HepG2 (cell line): Measurements from ENCODE around the gene C5AR1. TPM values are rescaled to one million over a fixed set of nuclear protein-coding genes. Genes with fewer than 3 reads are reported as not detected.
A peak's percentile ranks its signal among the peaks of the same experiment; 100 is the strongest.
"Not testable (repeated sequence)": the region's sequence is repeated elsewhere in the genome, so short reads cannot be mapped to it uniquely, and the experiment has no call there.

Experiments used
- ATAC-seq: fragments of 200-7000 bp; cut with Tn5 transposase; 3 replicates; pipeline ENCODE4 v1.9.1; 2020; ENCODE audit warnings: mild to moderate bottlenecking, moderate library complexity
- BruUV-seq: library from RNA; stranded (reverse); fragments of 400-500 nt; replicated peaks from 2 replicates; lab custom pipeline; 2021; lab: Mats Ljungman, UMichigan
- CTCF ChIA-PET: fragments of 300-600 bp; formaldehyde crosslinking; extraction: SDS; loops from one replicate; lab custom pipeline; 2021; ENCODE audit warnings: low total read pairs, inconsistent platforms, low intra/inter-chr PET ratio; lab: Yijun Ruan, JAX
- POLR2A ChIA-PET: fragments of 350-600 bp; sonication (Branson Sonifier 250); formaldehyde crosslinking; loops from one replicate; lab custom pipeline; 2020; ENCODE audit warnings: antibody characterized with exemption, inconsistent platforms; lab: Yijun Ruan, JAX
- DNase-seq: peaks from one replicate; pipeline ENCODE4 v3.0.0-alpha.2; 2015; ENCODE audit warnings: low spot score
- FAIRE-seq: peaks from 3 replicates; lab custom pipeline; 2011; peaks lifted over from hg19 to GRCh38; lab: Jason Lieb, UNC
- H2AFZ ChIP-seq: one replicate; pipeline ENCODE4 v1.6.1; 2011; ENCODE audit warnings: low read length, inconsistent platforms
- H3K27ac ChIP-seq: fragments of 300-600 bp; 3 replicates; pipeline ENCODE4 v1.8.0; 2011; ENCODE audit warnings: mixed run types, mild to moderate bottlenecking, mixed read lengths, low read length, inconsistent platforms; ENCODE audit not compliant: insufficient read depth; ENCODE audit errors: extremely low read length
- H3K27me3 ChIP-seq, 2 experiments: fragments of 200-600 bp in 1 of 2; 2 replicates in 1 of 2; 3 replicates in 1 of 2; pipeline versions ENCODE4 v1.6.0 to v1.8.0; 2011; ENCODE audit warnings: low read length in 2 of 2, mild to moderate bottlenecking in 2 of 2, moderate library complexity in 2 of 2, inconsistent platforms in 1 of 2; ENCODE audit not compliant: insufficient read depth in 2 of 2, control insufficient read depth in 1 of 2
- H3K36me3 ChIP-seq, 2 experiments: fragments of 200-600 bp in 1 of 2; replicated peaks in 1 of 2; 2 replicates in 1 of 2; 3 replicates in 1 of 2; pipeline versions ENCODE4 v1.5.1 to v1.8.0; 2011; ENCODE audit warnings: low read length in 2 of 2, inconsistent platforms in 1 of 2; ENCODE audit not compliant: insufficient read depth in 2 of 2, control insufficient read depth in 1 of 2
- H3K4me1 ChIP-seq: 2 replicates; pipeline ENCODE4 v1.5.1; 2012; ENCODE audit warnings: low read length, inconsistent platforms; ENCODE audit not compliant: insufficient read depth
- H3K4me2 ChIP-seq: 2 replicates; pipeline ENCODE4 v1.6.0; 2011; ENCODE audit warnings: low read depth, low read length, inconsistent platforms
- H3K4me3 ChIP-seq, 3 experiments: fragments of 200-600 bp in 1 of 3; sonication (generic), shearing (Covaris generic) in 1 of 3; replicated peaks in 1 of 3; 2 replicates each; pipeline ENCODE4 v1.5.1; 2011 to 2016; ENCODE audit warnings: low read length in 3 of 3, inconsistent platforms in 2 of 3, low read depth in 2 of 3, mild to moderate bottlenecking in 2 of 3, control low read depth in 1 of 3, mixed read lengths in 1 of 3; ENCODE audit not compliant: insufficient read depth in 1 of 3
- H3K79me2 ChIP-seq: one replicate; pipeline ENCODE4 v1.6.1; 2011; ENCODE audit warnings: low read length, inconsistent platforms; ENCODE audit not compliant: insufficient read depth
- H3K9ac ChIP-seq: 2 replicates; pipeline ENCODE4 v1.6.0; 2011; ENCODE audit warnings: mild to moderate bottlenecking, low read depth, low read length, inconsistent platforms; ENCODE audit not compliant: insufficient read depth
- H3K9me3 ChIP-seq: 2 replicates; pipeline ENCODE4 v1.5.1; 2012; ENCODE audit warnings: mild to moderate bottlenecking, low read length
- H4K20me1 ChIP-seq: 2 replicates; pipeline ENCODE4 v1.6.0; 2011; ENCODE audit warnings: inconsistent platforms, mild to moderate bottlenecking, low read length, moderate library complexity; ENCODE audit not compliant: insufficient read depth
- ADNP ChIP-seq: sonication (generic); formaldehyde crosslinking; IDR thresholded peaks from 2 replicates; pipeline ENCODE4 v1.4.0; 2020; ENCODE audit warnings: missing genetic modification reagents
- CTCF ChIP-seq: sonication (generic); formaldehyde crosslinking; IDR thresholded peaks from 2 replicates; pipeline ENCODE4 v1.5.0; 2020; ENCODE audit warnings: mild to moderate bottlenecking, missing genetic modification reagents, moderate library complexity
- MED8 ChIP-seq: sonication (generic); formaldehyde crosslinking; IDR thresholded peaks from 2 replicates; pipeline ENCODE4 v1.8.1; 2023; ENCODE audit warnings: mild to moderate bottlenecking, missing genetic modification reagents; ENCODE audit not compliant: insufficient replicate concordance
- STAG1 ChIP-seq: sonication (generic); formaldehyde crosslinking; IDR thresholded peaks from 2 replicates; pipeline ENCODE4 v1.4.0; 2020; ENCODE audit warnings: missing genetic modification reagents
- ZBTB33 ChIP-seq: sonication (generic); formaldehyde crosslinking; IDR thresholded peaks from 2 replicates; pipeline ENCODE4 v1.4.0; 2020; ENCODE audit warnings: missing genetic modification reagents
- ZMYM3 ChIP-seq: sonication (generic); formaldehyde crosslinking; IDR thresholded peaks from 2 replicates; pipeline ENCODE4 v1.5.1; 2020; ENCODE audit warnings: mild to moderate bottlenecking, missing genetic modification reagents
- ZNF121 ChIP-seq: sonication (generic); formaldehyde crosslinking; IDR thresholded peaks from 2 replicates; pipeline ENCODE4 v1.5.0; 2020; ENCODE audit warnings: mild to moderate bottlenecking, missing genetic modification reagents
- ZNF362 ChIP-seq: sonication (generic); formaldehyde crosslinking; IDR thresholded peaks from 2 replicates; pipeline ENCODE4 v1.4.0; 2020; ENCODE audit warnings: missing genetic modification reagents, mild to moderate bottlenecking, borderline replicate concordance
- whole genome bisulfite sequencing: methylation state at CpG from one replicate; pipeline ENCODE4 v1.1.6; 2017; ENCODE audit warnings: low lambda C conversion rate; 5-methylcytosine and 5-hydroxymethylcytosine counted together
- in situ Hi-C: cut with HindIII; loops from 2 replicates; pipeline ENCODE4 v1.10.0; 2017; ENCODE audit warnings: low pct_unique_long_range_greater_than_20kb; ENCODE audit not compliant: extremely low pct_ligation_motif_present
- intact Hi-C: fragments of 100-400 bp; cut with micrococcal nuclease; formaldehyde crosslinking; loops from one replicate; pipeline ENCODE4 v1.10.0; 2022; ENCODE audit not compliant: unreplicated experiment
- polyA plus RNA-seq, 8 experiments: library from polyadenylated mRNA; depleted of rRNA in 3 of 8; stranded (reverse) in 7 of 8; unstranded in 1 of 8; fragments of >200 nt; fragmentation: Illumina TruSeq in 4 of 8; extraction: Trizol in 4 of 8; gene quantifications; 2 replicates each; pipeline versions ENCODE4 v1.2.1 to v1.2.3, GENCODE V29; 2011 to 2016; ENCODE audit warnings: low read depth in 4 of 8, missing spikeins in 1 of 8, mixed read lengths in 1 of 8; ENCODE audit not compliant: insufficient read depth in 1 of 8
- total RNA-seq, 5 experiments: library from RNA; depleted of rRNA; stranded (reverse); fragments of >200 nt; fragmentation: Illumina TruSeq; extraction: Trizol; gene quantifications; 2 replicates each; pipeline ENCODE4 v1.2.3, GENCODE V29; 2016; ENCODE audit warnings: low read depth in 1 of 5
- TF ChIP-seq, protein P1 (sequence below): sonication (generic); formaldehyde crosslinking; IDR thresholded peaks from 2 replicates; pipeline ENCODE4 v1.8.1; 2023; ENCODE audit warnings: mild to moderate bottlenecking, moderate library complexity, missing genetic modification reagents

Gene C5AR1
- total and polyA plus RNA-seq, 2 of the 13 experiments (the other 11 are each of a cell fraction or from before 2014, with no cell fraction given): 0.07 to 1.6 TPM

GRCh38 chr19:47276513-47276912, 33.1 kb upstream of the C5AR1 start:
- 0 out of 2 replicates have a peak overlapping the region, but pooled peaks have one; percentile 0 for H3K4me2 ChIP-seq
- CTCF ChIA-PET, BruUV-seq, DNase-seq, ATAC-seq, H3K4me3 ChIP-seq, H3K27ac ChIP-seq, in situ Hi-C loops, H3K79me2 ChIP-seq, FAIRE-seq, H3K9me3 ChIP-seq, intact Hi-C loops, H4K20me1 ChIP-seq, H3K36me3 ChIP-seq, H2AFZ ChIP-seq, H3K27me3 ChIP-seq, H3K9ac ChIP-seq: not testable (repeated sequence)
- peak; percentile 31; the same call in 1 of the 2 replicates for TF ChIP-seq ZNF362 (CRISPR knock-in tag)
- TF ChIP-seq ZNF121 (CRISPR knock-in tag): peak; percentile 76; the same call in 1 of the 2 replicates
- WGBS: 67% methylated on average over 3 of the region's 3 CpGs
- POLR2A ChIA-PET: interaction anchor here (1.3 kb wide), 1 partner anchor 19 kb away, joined by 3 read pairs; no protein-coding TSS in a partner anchor
- H3K4me1 ChIP-seq: peaks cover 24% of the 10 kb centered on the region

GRCh38 chr19:47280183-47280797, 29.4 kb upstream of the C5AR1 start:
- Histone ChIP-seq H3K27ac (no peak overlapping the region), H3K4me2 (no peak overlapping the region), H4K20me1 (peaks cover 3% of the 10 kb centered on the region; the same call in 1 of the 2 replicates), H2AFZ (no peak overlapping the region), H3K4me1 (peaks cover 13% of the 10 kb centered on the region), H3K4me3 (no peak overlapping the region), H3K36me3 (no peaks in the 10 kb centered on the region), H3K9ac (no peak overlapping the region), H3K79me2 (no peaks in the 10 kb centered on the region), H3K27me3 (no peaks in the 10 kb centered on the region), H3K9me3 (no peaks in the 10 kb centered on the region)
- in situ Hi-C loops (no loop called here), intact Hi-C loops (no loop called here)
- peak; percentile 42 for DNase-seq
- ChIA-PET POLR2A (interaction anchor here (0.7 kb wide), 1 partner anchor 334 kb away, joined by 3 read pairs; no protein-coding TSS in a partner anchor), CTCF (no interaction called here)
- no peak for FAIRE-seq
- WGBS: 78% methylated on average over 13 of the region's 13 CpGs
- ATAC-seq: peak; percentile 64
- BruUV-seq: no TSS peak
- TF ChIP-seq CTCF (CRISPR knock-in tag): peak; percentile 68
- 0 out of 2 replicates have a peak, but pooled peaks have one; percentile 23 for TF ChIP-seq ZMYM3 (CRISPR knock-in tag)
- TF ChIP-seq ADNP (CRISPR knock-in tag): 0 out of 2 replicates have a peak, but pooled peaks have one; percentile 40
- peak; percentile 35 for TF ChIP-seq STAG1
- 0 out of 2 replicates have a peak, but pooled peaks have one; percentile 79 for TF ChIP-seq ZNF121 (CRISPR knock-in tag)
- TF ChIP-seq, protein P1, sequence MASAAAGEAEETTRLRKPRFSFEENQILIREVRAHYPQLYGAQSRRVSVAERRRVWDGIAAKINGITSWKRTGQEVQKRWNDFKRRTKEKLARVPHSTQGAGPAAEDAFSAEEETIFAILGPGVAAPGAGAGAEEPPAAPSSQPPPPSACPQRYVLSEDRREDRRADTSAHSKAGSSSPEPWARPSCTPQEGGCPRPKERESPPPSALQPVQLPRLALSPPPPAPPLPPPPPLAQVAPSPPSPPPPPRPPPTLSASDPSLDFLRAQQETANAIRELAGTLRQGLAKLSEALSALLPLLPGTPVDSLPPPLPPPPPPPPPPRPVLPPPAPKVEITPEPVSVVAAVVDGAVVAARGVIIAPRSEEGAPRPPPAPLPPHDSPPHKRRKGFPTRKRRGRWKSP: no peak
- TF ChIP-seq MED8 (CRISPR knock-in tag): no peak
- TF ChIP-seq ZBTB33 (CRISPR knock-in tag): peak; percentile 78; the same call in 1 of the 2 replicates
